ENCODE data around the gene CDH7.

The CDH7 gene

DNA sequence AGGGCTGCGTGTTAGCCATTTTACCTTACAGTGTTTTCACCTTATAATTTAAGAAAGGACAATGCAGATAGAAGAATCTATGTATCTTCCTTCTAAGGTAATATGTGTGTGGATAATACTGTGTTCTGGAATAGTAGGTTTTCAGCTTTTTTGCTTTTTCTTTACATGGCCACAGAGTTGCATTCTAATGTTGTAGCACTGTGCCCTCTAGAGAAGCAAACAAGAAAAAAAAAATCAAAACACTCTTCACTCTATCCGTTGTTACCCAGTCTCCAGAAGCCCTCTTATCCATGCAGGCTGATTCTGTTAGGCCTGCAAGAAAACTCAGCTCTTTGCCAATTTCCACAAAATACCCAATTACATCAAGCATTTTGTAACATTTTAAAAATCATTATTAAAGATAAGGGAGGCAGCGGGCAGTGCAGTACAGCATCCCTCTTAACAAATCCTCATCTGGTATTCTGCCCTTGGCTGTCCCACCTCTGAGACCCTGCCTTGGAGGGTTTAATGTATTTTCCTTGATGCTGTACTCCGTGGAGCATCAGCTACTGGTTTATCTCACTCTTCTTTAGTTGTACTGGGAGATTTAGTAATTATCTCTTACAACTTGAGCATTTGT lies 41.8 kb downstream of the CDH7 start:
- ChIA-PET POLR2A (no interaction called here), CTCF (no interaction called here)
- no peak for DNase-seq (ENCODE audit: extremely low spot score)
- TF ChIP-seq L3MBTL2 (conservative IDR thresholded peaks at IDR 0.05) = no peak
- no peak for TF ChIP-seq LEF1 (IDR thresholded peaks at IDR 0.05; ENCODE audit: borderline replicate concordance)
- TF ChIP-seq CTBP1 (IDR thresholded peaks at IDR 0.05; ENCODE audit: borderline replicate concordance) = no peak
- TF ChIP-seq, protein P1, sequence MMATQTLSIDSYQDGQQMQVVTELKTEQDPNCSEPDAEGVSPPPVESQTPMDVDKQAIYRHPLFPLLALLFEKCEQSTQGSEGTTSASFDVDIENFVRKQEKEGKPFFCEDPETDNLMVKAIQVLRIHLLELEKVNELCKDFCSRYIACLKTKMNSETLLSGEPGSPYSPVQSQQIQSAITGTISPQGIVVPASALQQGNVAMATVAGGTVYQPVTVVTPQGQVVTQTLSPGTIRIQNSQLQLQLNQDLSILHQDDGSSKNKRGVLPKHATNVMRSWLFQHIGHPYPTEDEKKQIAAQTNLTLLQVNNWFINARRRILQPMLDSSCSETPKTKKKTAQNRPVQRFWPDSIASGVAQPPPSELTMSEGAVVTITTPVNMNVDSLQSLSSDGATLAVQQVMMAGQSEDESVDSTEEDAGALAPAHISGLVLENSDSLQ (IDR thresholded peaks at IDR 0.05) = no peak
- TF ChIP-seq SP1 (IDR thresholded peaks at IDR 0.05) = no peak
- TF ChIP-seq FOXA1 (IDR thresholded peaks at IDR 0.05) = no peak
- TF ChIP-seq BHLHE40 (IDR thresholded peaks at IDR 0.05; ENCODE audit: borderline replicate concordance) = no peak
- TF ChIP-seq ZNF384 (IDR thresholded peaks at IDR 0.05) = no peak
- no peak for TF ChIP-seq SUZ12 (IDR thresholded peaks at IDR 0.05)
- no peak for TF ChIP-seq FOXM1 (IDR thresholded peaks at IDR 0.05; ENCODE audit: borderline replicate concordance)
- TF ChIP-seq NFRKB (IDR thresholded peaks at IDR 0.05) = no peak
- no peak for TF ChIP-seq HDGF (IDR thresholded peaks at IDR 0.05; ENCODE audit: borderline replicate concordance)
- TF ChIP-seq TARDBP (IDR thresholded peaks at IDR 0.05) = no peak
- no peak for TF ChIP-seq ARNT (IDR thresholded peaks at IDR 0.05)

DNA sequence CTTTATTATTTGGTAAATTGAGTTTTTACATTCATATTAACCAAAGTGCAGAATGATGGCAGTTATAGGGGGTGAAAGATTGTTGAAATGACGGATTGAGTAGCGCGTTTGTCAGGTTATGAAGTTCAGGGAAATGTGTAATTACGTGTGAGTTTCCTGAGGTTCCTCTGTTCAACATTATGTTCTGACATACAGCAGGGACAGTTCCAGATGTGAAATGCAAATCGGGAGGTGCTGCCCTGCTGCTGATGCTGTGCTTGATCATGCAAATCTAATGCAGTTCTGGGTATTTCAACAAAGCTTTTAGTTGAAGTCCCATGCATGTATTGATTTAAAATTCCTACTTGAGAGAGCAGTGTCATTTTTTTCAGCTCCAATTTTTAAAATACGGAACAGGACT lies 57.9 kb downstream of the CDH7 start:
- CTCF ChIA-PET = no interaction called here
- no peak for DNase-seq (ENCODE audit: extremely low spot score)
- POLR2A ChIA-PET = no interaction called here
- TF ChIP-seq ELF4 (IDR thresholded peaks at IDR 0.05) = no peak
- TF ChIP-seq BHLHE40 (IDR thresholded peaks at IDR 0.05; ENCODE audit: borderline replicate concordance) = no peak

DNA sequence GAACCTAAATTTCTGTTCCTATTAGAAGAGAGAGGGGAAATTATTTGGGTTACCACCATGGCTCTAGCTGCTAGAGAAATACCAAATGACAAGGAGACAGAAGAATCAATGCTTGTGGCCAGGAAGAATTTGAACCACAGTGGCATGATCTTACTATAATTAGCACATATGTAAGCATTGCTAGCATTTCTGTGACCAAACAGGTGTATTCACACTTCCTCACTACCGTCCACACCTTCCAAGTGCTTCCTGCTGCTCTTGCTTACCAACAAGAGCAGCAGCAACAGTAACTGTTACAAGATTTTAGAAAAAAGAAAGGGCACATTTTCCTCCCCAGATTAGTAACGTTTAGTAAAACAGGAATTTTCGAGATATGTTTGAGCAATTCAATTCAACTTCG lies 60.5 kb downstream of the CDH7 start:
- CTCF ChIA-PET = no interaction called here
- DNase-seq (ENCODE audit: extremely low spot score) = no peak
- no peak for TF ChIP-seq SP1 (IDR thresholded peaks at IDR 0.05)
- TF ChIP-seq ARNT (IDR thresholded peaks at IDR 0.05) = no peak
- no peak for TF ChIP-seq SUZ12 (IDR thresholded peaks at IDR 0.05)
- no peak for TF ChIP-seq NFRKB (IDR thresholded peaks at IDR 0.05)
- POLR2A ChIA-PET = no interaction called here

DNA sequence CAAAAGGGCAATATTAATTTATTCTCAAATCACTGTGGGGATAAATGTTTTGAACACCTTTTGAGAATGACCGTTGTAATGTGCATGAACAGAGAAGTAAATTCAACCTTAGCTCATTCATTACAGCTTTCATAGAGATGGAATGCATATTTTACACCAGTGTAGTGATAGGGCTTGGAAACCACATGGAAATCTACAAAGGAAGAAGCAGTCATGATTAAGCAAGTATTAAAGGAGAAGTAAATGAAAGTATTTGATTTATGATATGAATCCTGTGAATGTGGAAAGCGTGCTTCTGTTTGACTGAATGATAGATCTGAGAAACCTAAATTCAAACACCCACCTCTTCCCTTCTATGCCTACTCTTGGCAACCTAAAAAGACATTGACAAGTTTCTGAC lies 64.7 kb downstream of the CDH7 start:
- TF ChIP-seq FOXK2 (IDR thresholded peaks at IDR 0.05) (no peak), BHLHE40 (IDR thresholded peaks at IDR 0.05; ENCODE audit: borderline replicate concordance) (no peak), HDGF (IDR thresholded peaks at IDR 0.05; ENCODE audit: borderline replicate concordance) (no peak), L3MBTL2 (conservative IDR thresholded peaks at IDR 0.05) (no peak)
- DNase-seq (ENCODE audit: extremely low spot score) = no peak
- ChIA-PET POLR2A (no interaction called here), CTCF (no interaction called here)

DNA sequence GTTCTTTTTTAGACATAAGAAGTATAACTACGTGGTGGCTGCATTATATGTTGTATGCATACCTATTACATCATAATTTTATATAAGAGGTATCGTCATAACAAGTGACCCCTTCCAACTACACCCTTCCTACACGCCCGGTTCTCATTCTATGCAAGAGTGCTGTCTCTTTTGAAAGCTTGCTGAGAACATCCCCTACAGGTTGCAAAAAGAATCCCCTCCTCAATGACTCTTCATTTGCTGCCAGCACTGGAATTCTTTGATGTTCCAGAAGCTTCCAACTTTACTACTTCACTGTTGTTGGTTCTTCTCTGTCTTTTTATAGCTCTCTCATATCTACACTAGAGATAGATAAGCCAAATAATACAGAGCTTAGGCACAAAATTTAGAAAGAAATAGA lies 66.4 kb downstream of the CDH7 start:
- ChIA-PET CTCF (no interaction called here), POLR2A (no interaction called here)
- TF ChIP-seq FOXA1 (IDR thresholded peaks at IDR 0.05) (no peak), HDGF (IDR thresholded peaks at IDR 0.05; ENCODE audit: borderline replicate concordance) (no peak), ARNT (IDR thresholded peaks at IDR 0.05) (no peak), L3MBTL2 (conservative IDR thresholded peaks at IDR 0.05) (no peak)
- TF ChIP-seq, protein P1 (IDR thresholded peaks at IDR 0.05) = no peak
- DNase-seq (ENCODE audit: extremely low spot score) = no peak

DNA sequence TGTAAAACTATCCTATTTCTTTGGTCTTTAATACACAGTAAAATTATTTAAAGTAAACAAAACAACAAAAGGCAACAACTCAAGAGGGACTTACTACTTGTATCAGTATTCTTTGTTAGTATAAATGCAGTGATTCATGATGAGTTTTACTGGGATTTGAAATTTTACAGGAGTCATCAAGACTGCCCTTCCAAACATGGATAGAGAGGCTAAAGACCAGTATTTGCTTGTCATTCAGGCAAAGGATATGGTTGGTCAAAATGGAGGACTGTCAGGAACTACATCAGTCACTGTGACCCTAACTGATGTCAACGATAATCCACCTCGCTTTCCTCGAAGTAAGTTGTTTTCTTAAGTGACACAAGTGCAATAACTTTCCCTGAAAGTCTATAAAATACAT lies 71.1 kb downstream of the CDH7 start:
- no peak for DNase-seq (ENCODE audit: extremely low spot score)
- CTCF ChIA-PET = no interaction called here
- POLR2A ChIA-PET = no interaction called here
- TF ChIP-seq CTBP1 (IDR thresholded peaks at IDR 0.05; ENCODE audit: borderline replicate concordance) (no peak), TARDBP (IDR thresholded peaks at IDR 0.05) (no peak), LEF1 (IDR thresholded peaks at IDR 0.05; ENCODE audit: borderline replicate concordance) (no peak), BHLHE40 (IDR thresholded peaks at IDR 0.05; ENCODE audit: borderline replicate concordance) (no peak)
- TF ChIP-seq, protein P1 (IDR thresholded peaks at IDR 0.05) = no peak

DNA sequence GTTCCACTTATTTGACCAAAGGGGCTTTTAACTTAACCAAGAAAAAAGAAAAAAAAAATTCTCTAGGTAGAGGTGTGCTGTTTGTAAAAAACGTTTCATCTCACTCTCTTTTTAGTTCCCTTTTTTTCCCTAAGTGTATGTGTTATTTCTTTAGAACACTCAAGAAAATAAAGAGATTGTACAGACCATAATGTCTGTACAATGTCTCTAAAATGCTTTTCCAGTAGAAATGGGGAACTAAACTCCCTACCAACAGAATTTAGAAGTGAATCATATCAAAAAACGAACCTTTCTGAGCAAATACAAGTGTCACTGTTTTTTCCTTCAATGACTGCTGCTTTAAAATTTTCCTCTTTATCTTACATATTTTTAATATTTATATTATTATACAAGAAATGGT lies 72.0 kb downstream of the CDH7 start:
- no peak for DNase-seq (ENCODE audit: extremely low spot score)
- POLR2A ChIA-PET = no interaction called here
- TF ChIP-seq LEF1 (IDR thresholded peaks at IDR 0.05; ENCODE audit: borderline replicate concordance) (no peak), SUZ12 (IDR thresholded peaks at IDR 0.05) (no peak), SP1 (IDR thresholded peaks at IDR 0.05) (no peak), TARDBP (IDR thresholded peaks at IDR 0.05) (no peak), ZNF384 (IDR thresholded peaks at IDR 0.05) (no peak), L3MBTL2 (conservative IDR thresholded peaks at IDR 0.05) (no peak), FOXK2 (IDR thresholded peaks at IDR 0.05) (no peak), HDGF (IDR thresholded peaks at IDR 0.05; ENCODE audit: borderline replicate concordance) (no peak), NFRKB (IDR thresholded peaks at IDR 0.05) (no peak)
- TF ChIP-seq, protein P1 (IDR thresholded peaks at IDR 0.05) = no peak
- CTCF ChIA-PET = no interaction called here

Measured in HEK293T (cell line).